ENCODE data around the gene APOBEC3F. TPM values are rescaled to one million over a fixed set of nuclear protein-coding genes. Genes with fewer than 3 reads are reported as not detected.

Gene APOBEC3F
- total RNA-seq, 4 donors from 2014 or later: 0.44 to 2.7 (median 2.2) TPM

DNA sequence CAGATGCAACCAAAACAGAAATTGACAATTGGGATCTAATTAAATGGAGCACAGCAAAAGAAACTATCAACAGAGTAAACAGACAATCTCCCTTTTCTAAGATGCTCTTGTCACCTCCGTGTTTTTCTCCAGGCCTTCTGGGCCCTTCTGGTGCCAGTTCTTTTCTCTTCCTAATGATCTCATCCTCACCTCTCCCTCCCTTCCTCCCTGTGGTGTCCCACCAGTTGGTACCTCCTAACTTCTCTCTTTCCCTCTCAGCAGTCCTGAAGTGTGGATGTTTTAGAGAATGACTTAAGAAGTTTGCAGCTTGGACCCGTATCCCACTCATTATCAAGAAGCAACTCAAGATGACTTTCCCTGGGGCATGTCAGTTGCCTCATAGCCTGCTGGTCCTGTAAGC, 62.8 kb downstream of the APOBEC3F start:
- Histone ChIP-seq H3K9me3 (no peaks in the 10 kb centered on the region), H3K36me3 (no peaks in the 10 kb centered on the region), H3K27ac (no peak overlapping the region), H3K27me3 (no peaks in the 10 kb centered on the region), H3K4me1 (peaks cover 0 to 16% (median 6%) of the 10 kb centered on the region in 3 donors), H3K4me3 (no peak overlapping the region)
- WGBS, 2 donors: 65 to 74% methylated on average over 2 of the region's 2 CpGs
- intact Hi-C loops (cut with DNase I): no loop called here
- no peak for TF ChIP-seq CTCF (IDR thresholded peaks at IDR 0.05)
- no peak for TF ChIP-seq POLR2A (IDR thresholded peaks at IDR 0.05)
- no peak for DNase-seq

Small RNAs within 50 kb of the gene (small RNA-seq; reads per million reads assigned to genes)
- gene AL022318.2: 0 reads per million in 4 donors

Other genes starting within 250 kb of the APOBEC3F start
- gene DNAL4, start 246.7 kb upstream of the APOBEC3F start, total RNA-seq: 10 to 100 TPM in 3 of 4 donors, 1 to 10 TPM in 1; 7.3 to 15.5 (median 13.7) TPM
- gene NPTXR, start 196.8 kb upstream of the APOBEC3F start, total RNA-seq: 1 to 10 TPM in 1 of 4 donors, under 1 TPM in 3; 0.26 to 2.3 (median 0.63) TPM
- gene CBX6, start 168.6 kb upstream of the APOBEC3F start, total RNA-seq: 10 to 100 TPM in 2 of 4 donors, 1 to 10 TPM in 2; 7.8 to 27.7 (median 11.8) TPM
- gene APOBEC3A, start 83.3 kb upstream of the APOBEC3F start, total RNA-seq: 10 to 100 TPM in 1 of 4 donors, 1 to 10 TPM in 1, under 1 TPM in 2; 0.57 to 27.3 (median 1.3) TPM
- gene APOBEC3B, start 58.5 kb upstream of the APOBEC3F start, total RNA-seq: 1 to 10 TPM in 3 of 4 donors, not detected in 1; 1.1 to 5.3 (median 3.1) TPM
- 10 to 100 TPM in 1 of 4 donors, 1 to 10 TPM in 3; 7.6 to 20.3 (median 9.0) TPM for gene APOBEC3C, start 26.6 kb upstream of the APOBEC3F start, total RNA-seq
- 1 to 10 TPM in 1 of 4 donors, under 1 TPM in 2, not detected in 1; 0.35 to 1.2 (median 0.76) TPM for gene APOBEC3D, start 19.7 kb upstream of the APOBEC3F start, total RNA-seq
- 10 to 100 TPM in 2 of 4 donors, 1 to 10 TPM in 1, under 1 TPM in 1; 0.91 to 12.1 (median 6.5) TPM for gene APOBEC3G, start 36.4 kb downstream of the APOBEC3F start, total RNA-seq
- gene APOBEC3H, start 56.4 kb downstream of the APOBEC3F start, total RNA-seq: under 1 TPM in 2 of 4 donors, not detected in 2; 0.92 to 0.95 TPM
- gene CBX7, start 111.8 kb downstream of the APOBEC3F start, total RNA-seq: 10 to 100 TPM in 3 of 4 donors, 1 to 10 TPM in 1; 4.7 to 56.1 (median 19.5) TPM
- gene PDGFB, start 204.1 kb downstream of the APOBEC3F start, total RNA-seq: 1 to 10 TPM; 1.2 to 6.3 (median 3.7) TPM